Right kidney (tissue), 1 donor: ENCODE results near the gene IQSEC3.
A peak's percentile ranks its signal among the peaks of the same experiment; 100 is the strongest.

Experiments
- DNase-seq: peaks from one replicate; pipeline ENCODE4 v3.0.0-alpha.2; 2016

Gene IQSEC3

GRCh38 chr12:80681-81190, 14.2 kb downstream of the IQSEC3 start:
- no peak for DNase-seq

- DNase-seq = no peak
Measured at GRCh38 chr12:82740-83139, 16.2 kb downstream of the IQSEC3 start.

- no peak for DNase-seq
Measured at GRCh38 chr12:84056-84455, 17.5 kb downstream of the IQSEC3 start.

GRCh38 chr12:85191-85666, 18.7 kb downstream of the IQSEC3 start:
- DNase-seq = no peak

- no peak for DNase-seq
Measured at GRCh38 chr12:87315-87714, 20.7 kb downstream of the IQSEC3 start.

- DNase-seq = no peak
Measured at GRCh38 chr12:87856-88255, 21.3 kb downstream of the IQSEC3 start.

- DNase-seq = no peak
Measured at GRCh38 chr12:89653-90052, 23.1 kb downstream of the IQSEC3 start.

GRCh38 chr12:91213-91612, 24.6 kb downstream of the IQSEC3 start:
- DNase-seq = no peak

GRCh38 chr12:93266-94005, 26.9 kb downstream of the IQSEC3 start:
- DNase-seq = no peak

GRCh38 chr12:96543-96942, 30.0 kb downstream of the IQSEC3 start:
- no peak for DNase-seq

GRCh38 chr12:98924-99352, 32.4 kb downstream of the IQSEC3 start:
- DNase-seq = no peak

- no peak for DNase-seq
Measured at GRCh38 chr12:99605-100004, 33.0 kb downstream of the IQSEC3 start.

GRCh38 chr12:101969-102878, 35.7 kb downstream of the IQSEC3 start:
- peak; percentile 14 for DNase-seq

GRCh38 chr12:102879-103168, 36.3 kb downstream of the IQSEC3 start:
- DNase-seq = no peak

- DNase-seq = no peak
Measured at GRCh38 chr12:103169-103981, 36.8 kb downstream of the IQSEC3 start.

- peak; percentile 71 for DNase-seq
Measured at GRCh38 chr12:104551-105081, 38.0 kb downstream of the IQSEC3 start.

- no peak for DNase-seq
Measured at GRCh38 chr12:105696-106095, 39.1 kb downstream of the IQSEC3 start.

GRCh38 chr12:106118-106591, 39.6 kb downstream of the IQSEC3 start:
- no peak for DNase-seq

- no peak for DNase-seq
Measured at GRCh38 chr12:108594-108993, 42.0 kb downstream of the IQSEC3 start.

GRCh38 chr12:109446-109845, 42.9 kb downstream of the IQSEC3 start:
- no peak for DNase-seq

- no peak for DNase-seq
Measured at GRCh38 chr12:109872-110271, 43.3 kb downstream of the IQSEC3 start.
